GM18870 (cell line): ENCODE measurements around the gene LRFN4.
"Not testable (repeated sequence)": the region's sequence is repeated elsewhere in the genome, so short reads cannot be mapped to it uniquely, and the experiment has no call there.

Experiments used
- ATAC-seq: cut with Tn5 transposase; IDR thresholded peaks from one replicate; pipeline ENCODE4 v1.9.1; 2021; ENCODE audit warnings: moderate library complexity; ENCODE audit not compliant: unreplicated experiment

Gene LRFN4

GRCh38 chr11:66856496-66857233, at the start of gene LRFN4:
Gene LRFN4, plus strand, starts transcription at chr11:66857064. Its CDS starts 681 bp downstream, at chr11:66857745.
- no peak for ATAC-seq

GRCh38 chr11:66809592-66809991, 47.3 kb upstream of the LRFN4 start:
- ATAC-seq, result no peak

GRCh38 chr11:66810576-66811185, 46.2 kb upstream of the LRFN4 start:
- no peak for ATAC-seq

GRCh38 chr11:66814678-66815077, 42.2 kb upstream of the LRFN4 start:
- no peak for ATAC-seq

- ATAC-seq, result no peak
Observed at GRCh38 chr11:66815646-66816045, 41.2 kb upstream of the LRFN4 start.

GRCh38 chr11:66818231-66818955, 38.5 kb upstream of the LRFN4 start:
- ATAC-seq, result no peak

GRCh38 chr11:66820381-66820780, 36.5 kb upstream of the LRFN4 start:
- no peak for ATAC-seq

- ATAC-seq, result no peak
Observed at GRCh38 chr11:66820901-66821300, 36.0 kb upstream of the LRFN4 start.

GRCh38 chr11:66823700-66824099, 33.2 kb upstream of the LRFN4 start:
- ATAC-seq, result no peak

- not testable (repeated sequence) for ATAC-seq
Observed at GRCh38 chr11:66824573-66824972, 32.3 kb upstream of the LRFN4 start.

- no peak for ATAC-seq
Observed at GRCh38 chr11:66834539-66834845, 22.4 kb upstream of the LRFN4 start.

- no peak for ATAC-seq
Observed at GRCh38 chr11:66834943-66835342, 21.9 kb upstream of the LRFN4 start.

- no peak for ATAC-seq
Observed at GRCh38 chr11:66835768-66836405, 21.0 kb upstream of the LRFN4 start.

GRCh38 chr11:66840317-66841091, 16.4 kb upstream of the LRFN4 start:
- ATAC-seq, result no peak

GRCh38 chr11:66841861-66842260, 15.0 kb upstream of the LRFN4 start:
- ATAC-seq, result no peak

- no peak for ATAC-seq
Observed at GRCh38 chr11:66842501-66842895, 14.4 kb upstream of the LRFN4 start.

- ATAC-seq, result peak; percentile 72
Observed at GRCh38 chr11:66842896-66843775, 13.7 kb upstream of the LRFN4 start, which contains the start of gene RCE1. Gene RCE1, plus strand, starts transcription at chr11:66843441. Its CDS starts 15 bp downstream, at chr11:66843456.

- no peak for ATAC-seq
Observed at GRCh38 chr11:66843776-66844495, 12.9 kb upstream of the LRFN4 start.

GRCh38 chr11:66844496-66845142, 12.2 kb upstream of the LRFN4 start:
- no peak for ATAC-seq
